Ascending aorta (tissue), 2 donors: Measurements from ENCODE around the gene LRRC10. TPM values are rescaled to one million over a fixed set of nuclear protein-coding genes. Genes with fewer than 3 reads are reported as not detected.
A peak's percentile ranks its signal among the peaks of the same experiment; 100 is the strongest.

Experiments
- DNase-seq, 2 donors: peaks; one replicate each; pipeline ENCODE4 v3.0.0-alpha.2; 2019; ENCODE audit warnings: low spot score in 2 of 2
- H3K27ac ChIP-seq, 2 donors: fragments of 200-600 bp; sonication (generic); one replicate each; pipeline ENCODE4 v1.5.1; 2016 to 2017; ENCODE audit warnings: mild to moderate bottlenecking in 1 of 2
- H3K27me3 ChIP-seq: fragments of 200-600 bp; sonication (generic); one replicate; pipeline ENCODE4 v1.5.1; 2017
- H3K36me3 ChIP-seq, 2 donors: fragments of 200-600 bp; sonication (generic); one replicate each; pipeline ENCODE4 v1.5.1; 2016
- H3K4me1 ChIP-seq, 2 donors: fragments of 200-600 bp; sonication (generic); one replicate each; pipeline ENCODE4 v1.5.1; 2016 to 2017; ENCODE audit warnings: mild to moderate bottlenecking in 1 of 2
- H3K4me3 ChIP-seq, 2 donors: fragments of 200-600 bp; sonication (generic); one replicate each; pipeline ENCODE4 v1.5.1; 2016 to 2017; ENCODE audit warnings: mild to moderate bottlenecking in 1 of 2
- H3K9me3 ChIP-seq, 2 donors: fragments of 200-600 bp; sonication (generic); one replicate each; pipeline ENCODE4 v1.5.1; 2016
- CTCF ChIP-seq, 3 experiments: fragments of 200-600 bp in 2 of 3; fragments of 450-650 bp in 1 of 3; sonication (generic) in 2 of 3; IDR thresholded peaks; one replicate each; pipeline ENCODE4 v1.5.1; 2016 to 2019; ENCODE audit warnings: antibody characterized with exemption in 3 of 3, mild to moderate bottlenecking in 1 of 3, moderate library complexity in 1 of 3
- intact Hi-C: fragments of 100-400 bp; cut with DNase I; formaldehyde crosslinking; loops from one replicate; pipeline ENCODE4 v1.15.1; 2023
- total RNA-seq: library from RNA; depleted of rRNA; stranded (reverse); fragments of >200 nt; gene quantifications from one replicate; pipeline ENCODE4 v1.1.0, GENCODE V29; 2016

Gene LRRC10
- total RNA-seq, 1 donor from 2014 or later: not detected

DNA sequence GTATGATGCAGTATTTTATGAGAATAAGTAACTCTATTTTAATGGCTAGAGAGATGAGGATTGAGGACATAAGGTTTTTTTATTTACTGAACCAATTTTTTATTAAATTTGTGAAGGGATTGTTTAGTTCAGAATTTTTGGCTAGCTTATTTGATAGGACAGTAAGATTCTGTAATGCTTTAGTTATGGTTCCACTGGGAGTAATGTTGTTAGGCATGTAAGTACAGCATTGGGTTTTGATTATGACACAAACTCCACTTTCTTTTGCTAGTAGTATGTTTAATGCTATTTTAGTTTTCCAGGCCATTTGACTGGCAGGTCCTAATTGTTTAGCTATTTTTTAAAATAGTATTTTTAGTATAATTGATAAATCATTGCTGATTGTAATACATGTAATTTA is 33.8 kb upstream of the LRRC10 start:
- Histone ChIP-seq H3K27me3 (no peaks in the 10 kb centered on the region), H3K9me3 (no peaks in the 10 kb centered on the region), H3K27ac (no peak overlapping the region), H3K4me3 (no peak overlapping the region), H3K4me1 (no peaks in the 10 kb centered on the region), H3K36me3 (no peaks in the 10 kb centered on the region)
- DNase-seq: no peak
- TF ChIP-seq CTCF (IDR thresholded peaks at IDR 0.05): no peak
- intact Hi-C loops: no loop called here

DNA sequence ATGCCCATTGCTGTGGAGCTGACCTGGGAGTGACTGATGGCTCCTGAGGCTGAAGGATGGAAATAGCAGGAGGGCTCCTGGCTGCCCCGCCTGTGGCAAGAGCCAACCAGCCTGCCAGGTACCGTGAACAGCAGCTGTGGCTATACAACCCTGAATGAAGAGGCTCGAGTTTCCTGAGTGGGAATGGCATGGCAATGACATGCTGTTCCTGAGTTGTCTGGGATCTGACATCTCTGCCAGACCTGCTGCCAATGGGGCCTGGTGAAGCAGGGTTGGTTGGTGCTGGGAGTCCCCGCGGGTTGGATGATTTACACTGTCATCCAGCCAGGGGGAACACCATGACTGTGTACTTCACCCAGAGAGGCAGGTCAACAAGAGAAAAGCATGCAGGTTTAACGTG is 31.8 kb upstream of the LRRC10 start:
- intact Hi-C loops: no loop called here
- Histone ChIP-seq H3K4me3 (no peak overlapping the region), H3K36me3 (no peaks in the 10 kb centered on the region), H3K27me3 (no peaks in the 10 kb centered on the region), H3K27ac (no peak overlapping the region), H3K4me1 (no peaks in the 10 kb centered on the region), H3K9me3 (no peaks in the 10 kb centered on the region)
- TF ChIP-seq CTCF (IDR thresholded peaks at IDR 0.05): no peak
- DNase-seq: peak in 1 of 2 donors; percentile 40

GRCh38 chr12:69641546-69641945 is 30.8 kb upstream of the LRRC10 start:
- intact Hi-C loops: no loop called here
- TF ChIP-seq CTCF (IDR thresholded peaks at IDR 0.05): no peak
- Histone ChIP-seq H3K27ac (no peak overlapping the region), H3K4me3 (no peak overlapping the region), H3K4me1 (no peaks in the 10 kb centered on the region), H3K27me3 (no peaks in the 10 kb centered on the region), H3K9me3 (no peaks in the 10 kb centered on the region), H3K36me3 (no peaks in the 10 kb centered on the region)
- DNase-seq: peak in 1 of 2 donors; percentile 13

DNA sequence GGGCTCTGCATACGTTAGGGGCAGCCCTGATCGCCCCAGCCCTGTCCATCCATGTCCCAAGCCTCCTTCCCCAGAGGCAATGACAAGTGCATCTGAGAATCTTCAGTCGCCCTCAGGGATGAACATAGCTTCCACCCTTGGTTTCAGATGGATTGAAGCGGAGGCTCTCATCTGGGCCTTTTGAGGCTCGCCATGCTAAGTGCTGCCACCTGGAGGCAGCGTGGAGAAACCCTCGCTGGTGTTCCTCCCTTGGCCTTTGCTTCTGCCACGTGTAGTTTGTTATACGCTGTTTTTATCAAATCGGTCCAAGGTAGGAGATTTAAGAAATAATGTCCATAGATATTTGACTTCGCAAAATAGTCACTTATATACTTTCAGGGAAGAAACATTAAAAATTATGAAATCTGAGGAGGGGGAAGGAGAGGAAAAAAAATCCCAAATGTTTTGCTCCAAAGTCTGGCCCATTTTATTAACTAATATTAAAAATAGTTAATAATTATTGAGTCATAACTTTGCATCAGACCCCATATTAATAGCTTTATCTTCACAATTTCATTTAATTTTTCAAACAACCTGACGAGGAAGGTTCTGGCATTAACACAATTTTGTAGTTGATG is 28.8 kb upstream of the LRRC10 start:
- H3K27ac ChIP-seq: no peak overlapping the region
- intact Hi-C loops: loop anchor here (2.0 kb wide), 1 partner anchor 281 kb away; the partner anchor contains the start of gene YEATS4
- no peaks in the 10 kb centered on the region for H3K36me3 ChIP-seq
- H3K9me3 ChIP-seq: no peaks in the 10 kb centered on the region
- H3K4me1 ChIP-seq: no peaks in the 10 kb centered on the region
- DNase-seq: peak in 1 of 2 donors; percentile 65
- no peaks in the 10 kb centered on the region for H3K27me3 ChIP-seq
- no peak overlapping the region for H3K4me3 ChIP-seq
- peak; percentile 34 to 72 (median 65) for TF ChIP-seq CTCF (IDR thresholded peaks at IDR 0.05)

DNA sequence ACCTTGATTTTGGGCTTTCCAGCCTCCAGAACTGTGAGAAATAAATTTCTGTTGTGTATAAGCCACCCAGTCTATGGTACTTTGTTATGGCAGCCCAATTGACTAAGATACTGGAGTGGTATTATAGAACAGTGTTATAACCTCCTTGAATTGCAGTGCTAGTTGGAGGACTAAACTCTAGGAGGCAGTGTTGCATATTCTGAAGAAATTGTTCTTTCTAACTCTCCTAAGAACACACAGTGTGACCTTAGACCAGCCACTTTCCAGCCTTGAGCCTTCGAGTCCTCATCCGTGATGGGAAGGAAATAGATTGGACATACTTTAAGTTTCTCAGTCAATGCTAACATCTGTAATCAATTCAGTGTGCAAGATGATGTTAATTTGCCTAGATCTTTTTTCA is 22.4 kb upstream of the LRRC10 start:
- H3K27ac ChIP-seq: no peak overlapping the region
- no peaks in the 10 kb centered on the region for H3K9me3 ChIP-seq
- H3K4me3 ChIP-seq: no peak overlapping the region
- TF ChIP-seq CTCF (IDR thresholded peaks at IDR 0.05): no peak
- H3K27me3 ChIP-seq: no peaks in the 10 kb centered on the region
- no peaks in the 10 kb centered on the region for H3K36me3 ChIP-seq
- intact Hi-C loops: no loop called here
- no peak for DNase-seq
- H3K4me1 ChIP-seq: no peaks in the 10 kb centered on the region

DNA sequence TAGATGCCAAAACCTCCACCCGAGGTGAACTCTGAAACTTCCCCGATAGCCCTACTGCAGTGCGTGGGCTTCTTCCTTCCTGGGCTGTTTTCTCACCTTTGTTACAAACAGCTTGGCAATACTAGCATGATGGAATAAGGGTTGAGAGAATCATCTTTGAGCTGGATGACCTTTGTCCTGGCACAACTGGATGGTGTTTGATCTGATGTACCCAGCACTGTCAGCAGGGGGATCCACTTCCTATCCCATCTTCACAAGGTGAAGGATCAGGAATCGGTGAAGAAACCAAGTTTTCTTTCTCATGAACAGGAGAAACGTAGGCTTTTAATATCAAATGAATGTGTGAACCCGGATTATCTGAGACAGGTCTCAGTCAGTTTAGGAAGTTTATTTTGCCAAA is 19.5 kb upstream of the LRRC10 start:
- Histone ChIP-seq H3K36me3 (no peaks in the 10 kb centered on the region), H3K27ac (no peak overlapping the region), H3K4me1 (no peaks in the 10 kb centered on the region), H3K9me3 (no peaks in the 10 kb centered on the region), H3K27me3 (no peaks in the 10 kb centered on the region), H3K4me3 (no peak overlapping the region)
- intact Hi-C loops: no loop called here
- no peak for DNase-seq
- no peak for TF ChIP-seq CTCF (IDR thresholded peaks at IDR 0.05)
